Measurements from ENCODE around the gene ADPRS. TPM values are rescaled to one million over a fixed set of nuclear protein-coding genes. Genes with fewer than 3 reads are reported as not detected.

Gene ADPRS
- total RNA-seq, 1 donor from 2014 or later: 50.0 TPM

DNA sequence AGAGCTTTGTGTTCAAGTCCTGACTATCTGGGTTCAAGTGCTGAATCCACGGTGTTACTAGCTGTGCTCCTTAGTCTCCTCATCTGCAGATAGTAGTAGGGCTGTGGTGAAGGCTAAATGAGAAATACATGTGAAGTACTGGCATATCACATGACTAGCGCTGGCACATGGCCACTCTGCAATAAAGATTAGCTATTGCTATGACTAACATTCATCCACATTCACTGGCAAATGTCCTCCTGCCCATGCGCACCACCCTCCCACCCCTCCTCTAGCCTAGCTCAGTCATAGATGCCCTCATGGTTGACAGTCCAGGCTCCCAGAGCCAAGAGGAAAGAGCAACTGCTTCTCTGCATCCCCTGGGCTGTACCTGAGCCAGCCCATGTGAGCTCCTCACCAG lies 44.8 kb downstream of the ADPRS start:
- Histone ChIP-seq H3K4me3 (ENCODE audit: low read depth, low read length) (no peak overlapping the region), H3K27me3 (ENCODE audit: control insufficient read depth, insufficient read depth, low read length) (no peaks in the 10 kb centered on the region), H3K36me3 (ENCODE audit: control insufficient read depth, insufficient read depth, low read length) (peaks cover 10% of the 10 kb centered on the region)
- TF ChIP-seq, protein P1, sequence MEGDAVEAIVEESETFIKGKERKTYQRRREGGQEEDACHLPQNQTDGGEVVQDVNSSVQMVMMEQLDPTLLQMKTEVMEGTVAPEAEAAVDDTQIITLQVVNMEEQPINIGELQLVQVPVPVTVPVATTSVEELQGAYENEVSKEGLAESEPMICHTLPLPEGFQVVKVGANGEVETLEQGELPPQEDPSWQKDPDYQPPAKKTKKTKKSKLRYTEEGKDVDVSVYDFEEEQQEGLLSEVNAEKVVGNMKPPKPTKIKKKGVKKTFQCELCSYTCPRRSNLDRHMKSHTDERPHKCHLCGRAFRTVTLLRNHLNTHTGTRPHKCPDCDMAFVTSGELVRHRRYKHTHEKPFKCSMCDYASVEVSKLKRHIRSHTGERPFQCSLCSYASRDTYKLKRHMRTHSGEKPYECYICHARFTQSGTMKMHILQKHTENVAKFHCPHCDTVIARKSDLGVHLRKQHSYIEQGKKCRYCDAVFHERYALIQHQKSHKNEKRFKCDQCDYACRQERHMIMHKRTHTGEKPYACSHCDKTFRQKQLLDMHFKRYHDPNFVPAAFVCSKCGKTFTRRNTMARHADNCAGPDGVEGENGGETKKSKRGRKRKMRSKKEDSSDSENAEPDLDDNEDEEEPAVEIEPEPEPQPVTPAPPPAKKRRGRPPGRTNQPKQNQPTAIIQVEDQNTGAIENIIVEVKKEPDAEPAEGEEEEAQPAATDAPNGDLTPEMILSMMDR (IDR thresholded peaks at IDR 0.05; ENCODE audit: insufficient read depth, low read length, severe bottlenecking): no peak
- FAIRE-seq (peak; percentile 98), DNase-seq (ENCODE audit: low read depth) (peak; percentile 92)

DNA sequence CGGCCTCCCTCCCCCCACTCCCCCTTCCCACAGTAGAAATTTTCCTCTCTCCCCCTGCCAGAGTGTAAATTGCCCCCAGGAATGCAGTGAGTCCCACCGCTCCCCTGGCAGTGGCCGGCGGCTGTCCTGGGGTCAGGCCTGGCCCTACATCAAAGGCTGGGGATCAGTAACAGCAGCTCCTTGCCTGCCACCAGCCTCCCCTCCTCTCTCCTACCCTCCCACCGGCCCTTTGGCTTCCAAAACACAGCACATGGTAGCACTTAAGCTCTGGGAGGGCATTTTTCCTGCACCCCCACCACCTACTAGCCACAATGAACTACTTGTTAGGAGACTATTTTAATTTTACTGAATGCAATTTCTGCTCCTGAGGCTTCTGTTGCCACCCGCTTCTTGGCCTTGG lies 45.3 kb downstream of the ADPRS start:
- Histone ChIP-seq H3K27me3 (ENCODE audit: control insufficient read depth, insufficient read depth, low read length) (no peaks in the 10 kb centered on the region), H3K36me3 (ENCODE audit: control insufficient read depth, insufficient read depth, low read length) (peaks cover 10% of the 10 kb centered on the region), H3K4me3 (ENCODE audit: low read depth, low read length) (no peak overlapping the region)
- TF ChIP-seq, protein P1 (IDR thresholded peaks at IDR 0.05; ENCODE audit: insufficient read depth, low read length, severe bottlenecking): no peak
- FAIRE-seq (no peak), DNase-seq (ENCODE audit: low read depth) (no peak)

DNA sequence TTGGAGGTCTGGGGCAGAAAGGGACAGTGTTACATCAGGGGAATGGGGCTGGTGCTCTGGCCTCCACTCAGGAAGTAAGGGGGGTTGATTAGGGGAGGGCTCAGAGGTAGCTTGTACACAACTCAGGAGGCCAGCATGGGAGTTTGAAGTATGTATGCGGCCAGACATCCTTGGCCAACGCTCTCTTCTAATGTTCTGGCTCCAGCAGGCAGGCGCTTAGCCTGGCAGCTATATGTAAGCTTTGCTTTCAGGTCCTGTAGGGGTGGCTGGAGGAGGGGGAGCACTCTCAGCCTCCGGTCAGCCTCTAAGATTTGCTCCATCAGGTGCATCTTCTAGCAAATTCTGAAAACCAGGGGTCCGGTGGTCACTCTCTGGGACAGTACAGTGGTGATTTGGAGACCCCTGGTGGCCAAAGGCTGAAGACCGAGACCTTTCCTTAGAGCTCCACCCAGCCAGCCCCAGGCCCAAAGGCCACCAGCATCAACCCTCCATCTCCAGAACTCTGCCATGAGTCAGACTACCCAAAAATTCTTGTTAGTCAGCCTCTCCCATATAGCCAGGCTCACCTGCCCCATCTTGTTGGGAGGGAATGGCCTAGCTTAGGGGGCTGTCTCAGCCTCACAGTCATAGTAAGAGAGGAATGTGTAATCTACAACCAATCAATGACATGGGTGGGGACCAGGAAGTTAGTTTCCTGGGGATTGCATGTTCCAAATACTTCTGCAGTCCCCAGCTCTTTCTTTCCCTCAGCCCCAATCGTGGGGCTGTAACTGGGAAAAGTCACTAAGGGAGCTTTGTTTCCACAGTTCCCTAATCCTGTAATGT lies 46.0 kb downstream of the ADPRS start:
- peak; percentile 98 for DNase-seq (ENCODE audit: low read depth)
- Histone ChIP-seq H3K27me3 (ENCODE audit: control insufficient read depth, insufficient read depth, low read length) (no peaks in the 10 kb centered on the region), H3K4me3 (ENCODE audit: low read depth, low read length) (no peak overlapping the region), H3K36me3 (ENCODE audit: control insufficient read depth, insufficient read depth, low read length) (peaks cover 13% of the 10 kb centered on the region)
- FAIRE-seq: no peak
- TF ChIP-seq, protein P1 (IDR thresholded peaks at IDR 0.05; ENCODE audit: insufficient read depth, low read length, severe bottlenecking): peak; percentile 51

- no peaks in the 10 kb centered on the region for H3K27me3 ChIP-seq (ENCODE audit: control insufficient read depth, insufficient read depth, low read length)
- TF ChIP-seq, protein P1 (IDR thresholded peaks at IDR 0.05; ENCODE audit: insufficient read depth, low read length, severe bottlenecking): no peak
- DNase-seq (ENCODE audit: low read depth) (no peak), FAIRE-seq (no peak)
- H3K36me3 ChIP-seq (ENCODE audit: control insufficient read depth, insufficient read depth, low read length): peaks cover 17% of the 10 kb centered on the region
- no peak overlapping the region for H3K4me3 ChIP-seq (ENCODE audit: low read depth, low read length)
Observed at GRCh38 chr1:36135330-36135667, 46.6 kb downstream of the ADPRS start.

DNA sequence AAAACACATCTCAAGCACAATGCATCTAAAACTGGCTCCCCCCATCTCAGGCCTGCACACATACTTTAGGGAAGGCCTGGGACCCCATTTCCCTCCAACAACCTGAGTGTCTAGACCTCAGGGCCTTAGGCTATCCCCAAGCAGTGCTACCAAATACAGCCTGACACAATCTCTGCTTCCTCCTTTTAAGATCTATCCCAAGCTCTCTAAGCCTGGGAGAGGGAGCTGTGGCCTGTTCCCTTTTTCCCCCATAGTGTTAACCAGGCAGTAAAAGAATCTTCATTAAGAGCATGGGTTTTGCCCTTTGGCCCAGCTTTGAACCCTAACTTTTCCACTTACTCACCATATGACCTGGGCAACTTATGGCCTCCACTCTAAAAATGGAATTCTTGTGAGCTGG lies 47.1 kb downstream of the ADPRS start:
- Histone ChIP-seq H3K4me3 (ENCODE audit: low read depth, low read length) (no peak overlapping the region), H3K27me3 (ENCODE audit: control insufficient read depth, insufficient read depth, low read length) (no peaks in the 10 kb centered on the region), H3K36me3 (ENCODE audit: control insufficient read depth, insufficient read depth, low read length) (peaks cover 17% of the 10 kb centered on the region)
- TF ChIP-seq, protein P1 (IDR thresholded peaks at IDR 0.05; ENCODE audit: insufficient read depth, low read length, severe bottlenecking): no peak
- DNase-seq (ENCODE audit: low read depth) (no peak), FAIRE-seq (no peak)

- DNase-seq (ENCODE audit: low read depth) (peak; percentile 85), FAIRE-seq (no peak)
- H3K36me3 ChIP-seq (ENCODE audit: control insufficient read depth, insufficient read depth, low read length): peaks cover 17% of the 10 kb centered on the region
- TF ChIP-seq, protein P1 (IDR thresholded peaks at IDR 0.05; ENCODE audit: insufficient read depth, low read length, severe bottlenecking): no peak
- no peaks in the 10 kb centered on the region for H3K27me3 ChIP-seq (ENCODE audit: control insufficient read depth, insufficient read depth, low read length)
- no peak overlapping the region for H3K4me3 ChIP-seq (ENCODE audit: low read depth, low read length)
Observed at GRCh38 chr1:36136535-36136934, 47.8 kb downstream of the ADPRS start.
